CD4-positive, alpha-beta T cell (primary cell): Measurements from ENCODE around the gene PACSIN1. TPM values are rescaled to one million over a fixed set of nuclear protein-coding genes. Genes with fewer than 3 reads are reported as not detected.

Experiments used
- ATAC-seq: fragments of 200-7000 bp; cut with Tn5 transposase; one replicate; pipeline ENCODE4 v1.10.0; 2022; ENCODE audit warnings: mild to moderate bottlenecking; ENCODE audit not compliant: poor library complexity
- CTCF ChIA-PET: fragments of 350-600 bp; sonication (Branson Sonifier 250); formaldehyde crosslinking; loops from one replicate; lab custom pipeline; 2021; ENCODE audit warnings: antibody characterized with exemption, inconsistent platforms; lab: Charles Lee
- POLR2A ChIA-PET: fragments of 350-600 bp; sonication (Branson Sonifier 250); formaldehyde crosslinking; loops from one replicate; lab custom pipeline; 2021; ENCODE audit warnings: antibody characterized with exemption, inconsistent platforms; lab: Charles Lee
- DNase-seq, 14 experiments: peaks; one replicate each; pipeline ENCODE4 v3.0.0-alpha.2; 2013 to 2020; ENCODE audit warnings: mixed read lengths in 2 of 14
- H3K27ac ChIP-seq, 2 donors: one replicate each; pipeline versions ENCODE4 v1.5.1 to v1.7.0; 2013; ENCODE audit warnings: low read length in 2 of 2, low read depth in 1 of 2, mild to moderate bottlenecking in 1 of 2
- H3K27me3 ChIP-seq, 2 experiments: 1 replicate in 1 of 2; 2 replicates in 1 of 2; pipeline versions ENCODE4 v1.6.1 to v1.7.0; 2013; ENCODE audit warnings: low read length in 2 of 2, control low read depth in 1 of 2, mild to moderate bottlenecking in 1 of 2, moderate library complexity in 1 of 2; ENCODE audit not compliant: insufficient read depth in 2 of 2, control insufficient read depth in 1 of 2
- H3K36me3 ChIP-seq: one replicate; pipeline ENCODE4 v1.6.1; 2013; ENCODE audit warnings: low read length, control low read depth; ENCODE audit not compliant: insufficient read depth
- H3K4me1 ChIP-seq: one replicate; pipeline ENCODE4 v1.6.1; 2013; ENCODE audit warnings: low read length, control low read depth; ENCODE audit not compliant: insufficient read depth
- H3K4me3 ChIP-seq: one replicate; pipeline ENCODE4 v1.5.1; 2013; ENCODE audit warnings: mild to moderate bottlenecking, low read length, moderate library complexity
- H3K9me3 ChIP-seq, 2 experiments: 1 replicate in 1 of 2; 2 replicates in 1 of 2; pipeline versions ENCODE4 v1.6.1 to v1.7.0; 2013; ENCODE audit warnings: low read length in 2 of 2, mild to moderate bottlenecking in 2 of 2, control low read depth in 1 of 2, moderate library complexity in 1 of 2; ENCODE audit not compliant: control insufficient read depth in 1 of 2, insufficient read depth in 1 of 2
- H3K27ac Mint-ChIP-seq: one replicate; pipeline ENCODE4 v1.8.0; 2020; ENCODE audit warnings: mixed read lengths
- H3K27me3 Mint-ChIP-seq: one replicate; pipeline ENCODE4 v1.8.0; 2021; ENCODE audit warnings: mixed read lengths
- H3K36me3 Mint-ChIP-seq: one replicate; pipeline ENCODE4 v1.8.0; 2021; ENCODE audit warnings: low read depth, mixed read lengths
- H3K4me1 Mint-ChIP-seq: one replicate; pipeline ENCODE4 v1.8.0; 2021; ENCODE audit warnings: low read depth, mixed read lengths
- H3K4me3 Mint-ChIP-seq: one replicate; pipeline ENCODE4 v1.8.0; 2020; ENCODE audit warnings: mild to moderate bottlenecking, mixed read lengths
- H3K9me3 Mint-ChIP-seq: one replicate; pipeline ENCODE4 v1.8.0; 2020; ENCODE audit warnings: mixed read lengths
- intact Hi-C, 2 experiments: fragments of 100-400 bp; cut with DNase I in 1 of 2; cut with micrococcal nuclease in 1 of 2; formaldehyde crosslinking; loops; one replicate each; pipeline versions ENCODE4 v1.15.1 to v1.9.0; 2023 to 2025; cut with DNase I, micrococcal nuclease
- total RNA-seq, 174 experiments: library from RNA in 2 of 174; stranded (reverse) in 2 of 174; gene quantifications; one replicate each; pipeline ENCODE4 v1.2.3 and lab custom pipeline; 2021 to 2026
- TF ChIP-seq, protein P1 (sequence below): fragments of 200-600 bp; IDR thresholded peaks from one replicate; pipeline ENCODE4 v1.8.0; 2022; ENCODE audit warnings: antibody characterized with exemption, mild to moderate bottlenecking

Gene PACSIN1
- total RNA-seq, 2 experiments from 2014 or later = 1.3 to 1.4 TPM

DNA sequence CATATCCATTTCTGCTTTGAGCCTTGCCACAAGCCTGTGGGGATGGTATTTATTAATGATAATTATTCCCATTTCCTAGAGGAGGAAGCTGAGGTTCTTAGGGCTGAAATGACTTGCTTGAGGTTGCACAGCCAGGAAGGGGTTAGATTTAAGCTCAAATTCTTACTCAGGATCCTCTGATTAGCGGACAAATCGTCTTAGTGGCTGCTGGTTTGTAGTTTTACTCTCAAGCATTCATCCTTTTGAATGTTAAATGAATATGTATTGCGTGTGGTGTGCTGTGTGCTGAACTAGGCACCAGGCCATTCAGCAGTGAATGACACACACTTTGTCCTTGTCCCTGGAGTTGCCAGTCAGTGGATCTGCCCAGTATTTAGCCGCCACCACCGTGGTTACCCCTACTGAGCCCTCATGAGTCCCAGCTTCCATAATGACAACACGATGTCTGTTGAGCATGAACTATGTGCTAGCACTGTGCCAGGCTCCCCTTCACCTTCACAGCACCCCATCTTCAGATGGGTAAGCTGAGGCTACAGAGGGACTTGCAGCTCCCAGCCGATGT lies 10.0 kb downstream of the PACSIN1 start:
- ChIA-PET CTCF (interaction anchor here (1.5 kb wide), 1 partner anchor 16 kb away, joined by 5 read pairs; no protein-coding TSS in a partner anchor), POLR2A (no interaction called here)
- TF ChIP-seq, protein P1, sequence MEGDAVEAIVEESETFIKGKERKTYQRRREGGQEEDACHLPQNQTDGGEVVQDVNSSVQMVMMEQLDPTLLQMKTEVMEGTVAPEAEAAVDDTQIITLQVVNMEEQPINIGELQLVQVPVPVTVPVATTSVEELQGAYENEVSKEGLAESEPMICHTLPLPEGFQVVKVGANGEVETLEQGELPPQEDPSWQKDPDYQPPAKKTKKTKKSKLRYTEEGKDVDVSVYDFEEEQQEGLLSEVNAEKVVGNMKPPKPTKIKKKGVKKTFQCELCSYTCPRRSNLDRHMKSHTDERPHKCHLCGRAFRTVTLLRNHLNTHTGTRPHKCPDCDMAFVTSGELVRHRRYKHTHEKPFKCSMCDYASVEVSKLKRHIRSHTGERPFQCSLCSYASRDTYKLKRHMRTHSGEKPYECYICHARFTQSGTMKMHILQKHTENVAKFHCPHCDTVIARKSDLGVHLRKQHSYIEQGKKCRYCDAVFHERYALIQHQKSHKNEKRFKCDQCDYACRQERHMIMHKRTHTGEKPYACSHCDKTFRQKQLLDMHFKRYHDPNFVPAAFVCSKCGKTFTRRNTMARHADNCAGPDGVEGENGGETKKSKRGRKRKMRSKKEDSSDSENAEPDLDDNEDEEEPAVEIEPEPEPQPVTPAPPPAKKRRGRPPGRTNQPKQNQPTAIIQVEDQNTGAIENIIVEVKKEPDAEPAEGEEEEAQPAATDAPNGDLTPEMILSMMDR = no peak
- Histone ChIP-seq H3K4me1 (no peaks in the 10 kb centered on the region), H3K36me3 (no peaks in the 10 kb centered on the region), H3K27me3 (no peaks in the 10 kb centered on the region), H3K9me3 (peaks cover 0 to 4% of the 10 kb centered on the region in 2 experiments), H3K27ac (no peak overlapping the region), H3K4me3 (no peak overlapping the region)
- DNase-seq (no peak), ATAC-seq (no peak)
- H3K4me3 Mint-ChIP-seq = no peak overlapping the region
- no peaks in the 10 kb centered on the region for H3K4me1 Mint-ChIP-seq
- no peaks in the 10 kb centered on the region for H3K36me3 Mint-ChIP-seq
- no peaks in the 10 kb centered on the region for H3K27me3 Mint-ChIP-seq
- intact Hi-C loops = no loop called here
- H3K27ac Mint-ChIP-seq = no peak overlapping the region
- H3K9me3 Mint-ChIP-seq = no peaks in the 10 kb centered on the region

DNA sequence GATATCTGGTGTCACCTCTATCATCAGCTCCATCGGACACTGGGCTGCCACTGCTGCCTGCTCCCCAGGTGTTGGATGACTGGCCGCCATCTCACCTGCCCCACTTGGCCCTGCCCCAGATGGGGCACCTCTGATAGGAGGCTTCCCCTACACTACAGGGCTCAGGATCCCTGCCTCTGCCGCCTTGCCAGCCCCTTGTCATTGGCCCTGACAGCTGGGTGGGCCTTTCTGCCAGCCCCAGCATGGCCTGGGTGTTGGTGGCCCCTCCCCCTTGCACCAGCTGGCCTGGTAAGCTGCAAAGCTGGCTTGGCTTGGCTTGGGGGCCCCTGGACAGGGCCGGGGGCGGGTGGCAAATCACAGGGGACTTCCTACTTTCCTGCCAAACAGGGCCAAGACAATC lies 10.6 kb downstream of the PACSIN1 start:
- H3K9me3 ChIP-seq = peaks cover 0 to 4% of the 10 kb centered on the region in 2 experiments
- DNase-seq (no peak), ATAC-seq (no peak)
- no peaks in the 10 kb centered on the region for H3K27me3 ChIP-seq
- no peaks in the 10 kb centered on the region for H3K36me3 ChIP-seq
- no peak overlapping the region for H3K4me3 ChIP-seq
- POLR2A ChIA-PET = no interaction called here
- Mint-ChIP-seq H3K36me3 (no peaks in the 10 kb centered on the region), H3K4me1 (no peaks in the 10 kb centered on the region), H3K4me3 (no peak overlapping the region), H3K27me3 (no peaks in the 10 kb centered on the region), H3K27ac (no peak overlapping the region), H3K9me3 (no peaks in the 10 kb centered on the region)
- TF ChIP-seq, protein P1 = no peak
- intact Hi-C loops = no loop called here
- H3K27ac ChIP-seq = no peak overlapping the region
- CTCF ChIA-PET = interaction anchor here (1.5 kb wide), 1 partner anchor 17 kb away, joined by 5 read pairs; no protein-coding TSS in a partner anchor
- H3K4me1 ChIP-seq = no peaks in the 10 kb centered on the region

DNA sequence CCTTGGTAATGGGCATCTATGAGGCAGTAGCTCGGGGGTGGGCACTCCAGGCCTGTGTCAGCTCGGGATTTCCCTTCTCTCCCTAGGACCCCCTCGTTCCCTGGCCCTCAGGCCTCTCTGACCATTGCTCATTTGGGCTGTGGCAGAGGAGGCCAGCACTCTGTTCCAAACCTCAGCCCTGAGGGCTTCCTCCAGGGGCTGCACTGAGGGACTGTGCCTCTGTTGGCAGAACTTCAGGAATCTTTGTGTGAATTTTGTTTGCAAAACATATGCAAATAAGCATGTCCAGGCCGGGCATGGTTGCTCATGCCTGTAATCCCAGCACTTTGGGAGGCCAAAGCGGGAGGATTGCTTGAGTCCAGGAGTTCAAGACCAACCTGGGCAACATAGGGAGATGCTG lies 11.0 kb downstream of the PACSIN1 start:
- H3K4me1 Mint-ChIP-seq = no peaks in the 10 kb centered on the region

More for the DNA sequence above, 11.0 kb downstream of the PACSIN1 start:
- TF ChIP-seq, protein P1 = no peak
- CTCF ChIA-PET = no interaction called here
- intact Hi-C loops = no loop called here
- no peaks in the 10 kb centered on the region for H3K4me1 ChIP-seq
- peaks cover 0 to 4% of the 10 kb centered on the region in 2 experiments for H3K9me3 ChIP-seq
- Mint-ChIP-seq H3K9me3 (no peaks in the 10 kb centered on the region), H3K27ac (no peak overlapping the region), H3K4me3 (no peak overlapping the region), H3K27me3 (no peaks in the 10 kb centered on the region), H3K36me3 (no peaks in the 10 kb centered on the region)
- H3K27ac ChIP-seq = no peak overlapping the region
- DNase-seq (no peak), ATAC-seq (no peak)
- POLR2A ChIA-PET = no interaction called here
- H3K36me3 ChIP-seq = no peaks in the 10 kb centered on the region
- H3K27me3 ChIP-seq = no peaks in the 10 kb centered on the region
- H3K4me3 ChIP-seq = no peak overlapping the region
